GM12878 (cell line): ENCODE data around the gene BIRC5. TPM values are rescaled to one million over a fixed set of nuclear protein-coding genes. Genes with fewer than 3 reads are reported as not detected.
A peak's percentile ranks its signal among the peaks of the same experiment; 100 is the strongest.

Experiments
- ASH2L ChIP-seq: fragments of 300-600, 200-600 bp; sonication (generic); IDR thresholded peaks from 2 replicates; pipeline ENCODE4 v1.6.1; 2017; ENCODE audit warnings: low read depth, mild to moderate bottlenecking, borderline replicate concordance
- CREB1 ChIP-seq: IDR thresholded peaks from 2 replicates; pipeline ENCODE4 v1.6.1; 2012; ENCODE audit warnings: low read depth, mild to moderate bottlenecking, inconsistent platforms
- IKZF2 ChIP-seq, 2 experiments: fragments of 450-650 bp; IDR thresholded peaks; 2 replicates each; pipeline ENCODE4 v1.6.1; 2017; ENCODE audit warnings: mild to moderate bottlenecking in 2 of 2, moderate library complexity in 2 of 2
- MEF2A ChIP-seq: IDR thresholded peaks from 2 replicates; pipeline ENCODE4 v1.6.1; 2011; ENCODE audit warnings: low read depth, mild to moderate bottlenecking, low read length, moderate library complexity; ENCODE audit not compliant: insufficient read depth
- NFXL1 ChIP-seq: fragments of 450-650 bp; IDR thresholded peaks from 2 replicates; pipeline ENCODE4 v1.6.1; 2017; ENCODE audit warnings: antibody characterized with exemption, mild to moderate bottlenecking, borderline replicate concordance
- NFYB ChIP-seq: IDR thresholded peaks from 2 replicates; pipeline ENCODE4 v1.6.1; 2011; ENCODE audit warnings: low read depth, mild to moderate bottlenecking, low read length, improper control_type of control experiment, moderate library complexity; ENCODE audit not compliant: insufficient read depth
- PAX8 ChIP-seq: fragments of 450-650 bp; IDR thresholded peaks from 2 replicates; pipeline ENCODE4 v1.6.1; 2017; ENCODE audit warnings: mild to moderate bottlenecking, moderate library complexity
- PBX3 ChIP-seq: IDR thresholded peaks from 2 replicates; pipeline ENCODE4 v1.6.1; 2011; ENCODE audit warnings: mild to moderate bottlenecking, low read depth, low read length, moderate library complexity; ENCODE audit not compliant: insufficient replicate concordance
- RELA ChIP-seq: fragments of 450-650 bp; IDR thresholded peaks from 2 replicates; pipeline ENCODE4 v1.8.0; 2014; ENCODE audit warnings: borderline replicate concordance; ENCODE audit not compliant: partially characterized antibody
- RUNX3 ChIP-seq: IDR thresholded peaks from 2 replicates; pipeline ENCODE4 v1.6.1; 2012; ENCODE audit warnings: low read length, inconsistent platforms
- STAT3 ChIP-seq: IDR thresholded peaks from 2 replicates; pipeline ENCODE4 v1.6.1; 2011; ENCODE audit warnings: low read depth, low read length, improper control_type of control experiment
- SUZ12 ChIP-seq: fragments of 200-600 bp; sonication (generic); IDR thresholded peaks from one replicate; pipeline ENCODE4 v1.6.1; 2018; ENCODE audit warnings: antibody characterized with exemption, mild to moderate bottlenecking; ENCODE audit not compliant: unreplicated experiment
- ZBED1 ChIP-seq: IDR thresholded peaks from 2 replicates; pipeline ENCODE4 v1.6.1; 2016; ENCODE audit warnings: borderline replicate concordance
- ZNF687 ChIP-seq: fragments of 450-650 bp; IDR thresholded peaks from 2 replicates; pipeline ENCODE4 v1.6.1; 2017; ENCODE audit warnings: mild to moderate bottlenecking, moderate library complexity
- ZSCAN29 ChIP-seq: fragments of 450-650 bp; IDR thresholded peaks from 2 replicates; pipeline ENCODE4 v1.6.1; 2017; ENCODE audit warnings: mild to moderate bottlenecking, moderate library complexity
- polyA plus RNA-seq, 11 experiments: library from polyadenylated mRNA; depleted of rRNA in 4 of 11; unstranded in 6 of 11; stranded (reverse) in 5 of 11; fragments of >200 nt; fragmentation: Nextera tagmentation in 4 of 11; fragmentation: Illumina TruSeq in 1 of 11; extraction: Ambion mirVana in 4 of 11; extraction: Trizol in 1 of 11; gene quantifications; 1 replicate in 1 of 11; 2 replicates in 10 of 11; pipeline versions ENCODE4 v1.2.1 to v1.2.3, GENCODE V29; 2011 to 2016; ENCODE audit warnings: inconsistent platforms in 2 of 11, missing spikeins in 2 of 11, low read depth in 1 of 11
- total RNA-seq, 4 experiments: library from RNA; depleted of rRNA in 3 of 4; stranded (reverse); fragments of >200 nt in 3 of 4; fragmentation: Illumina TruSeq in 1 of 4; extraction: Trizol in 1 of 4; gene quantifications; 2 replicates each; pipeline versions ENCODE4 v1.2.1 to v1.2.3, GENCODE V29; 2013 to 2021
- TF ChIP-seq, protein P1 (sequence below): fragments of 450-650 bp; IDR thresholded peaks from 2 replicates; pipeline ENCODE4 v1.6.1; 2016; ENCODE audit warnings: mild to moderate bottlenecking
- TF ChIP-seq, protein P2 (sequence below): fragments of 450-650 bp; formaldehyde crosslinking; IDR thresholded peaks from 2 replicates; pipeline ENCODE4 v1.5.0; 2022; ENCODE audit warnings: mild to moderate bottlenecking, missing genetic modification characterization
- TF ChIP-seq, protein P3 (sequence below): fragments of 450-650 bp; IDR thresholded peaks from 2 replicates; pipeline ENCODE4 v1.6.1; 2018; ENCODE audit warnings: borderline replicate concordance, mild to moderate bottlenecking; ENCODE audit not compliant: partially characterized antibody

BIRC5 gene
- total and polyA plus RNA-seq, 10 of the 15 experiments (the other 5 are each of a cell fraction or from before 2014, with no cell fraction given): 41.0 to 175 (median 90.8) TPM

- TF ChIP-seq, protein P1, sequence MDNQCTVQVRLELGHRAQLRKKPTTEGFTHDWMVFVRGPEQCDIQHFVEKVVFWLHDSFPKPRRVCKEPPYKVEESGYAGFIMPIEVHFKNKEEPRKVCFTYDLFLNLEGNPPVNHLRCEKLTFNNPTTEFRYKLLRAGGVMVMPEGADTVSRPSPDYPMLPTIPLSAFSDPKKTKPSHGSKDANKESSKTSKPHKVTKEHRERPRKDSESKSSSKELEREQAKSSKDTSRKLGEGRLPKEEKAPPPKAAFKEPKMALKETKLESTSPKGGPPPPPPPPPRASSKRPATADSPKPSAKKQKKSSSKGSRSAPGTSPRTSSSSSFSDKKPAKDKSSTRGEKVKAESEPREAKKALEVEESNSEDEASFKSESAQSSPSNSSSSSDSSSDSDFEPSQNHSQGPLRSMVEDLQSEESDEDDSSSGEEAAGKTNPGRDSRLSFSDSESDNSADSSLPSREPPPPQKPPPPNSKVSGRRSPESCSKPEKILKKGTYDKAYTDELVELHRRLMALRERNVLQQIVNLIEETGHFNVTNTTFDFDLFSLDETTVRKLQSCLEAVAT: no peak
- TF ChIP-seq PAX8 (no peak), CREB1 (no peak), ZNF687 (peak; percentile 83), ZBED1 (no peak; the same call in 1 of the 2 replicates), PBX3 (no peak), NFXL1 (no peak), RELA (no peak), RUNX3 (peak; percentile 59), ZSCAN29 (no peak), MEF2A (no peak), STAT3 (no peak), SUZ12 (no peak), NFYB (no peak), IKZF2 (IDR thresholded peaks at IDR 0.05) (peak; percentile 61 to 73; a peak in 2 of 4 replicates), ASH2L (no peak)
- TF ChIP-seq, protein P2, sequence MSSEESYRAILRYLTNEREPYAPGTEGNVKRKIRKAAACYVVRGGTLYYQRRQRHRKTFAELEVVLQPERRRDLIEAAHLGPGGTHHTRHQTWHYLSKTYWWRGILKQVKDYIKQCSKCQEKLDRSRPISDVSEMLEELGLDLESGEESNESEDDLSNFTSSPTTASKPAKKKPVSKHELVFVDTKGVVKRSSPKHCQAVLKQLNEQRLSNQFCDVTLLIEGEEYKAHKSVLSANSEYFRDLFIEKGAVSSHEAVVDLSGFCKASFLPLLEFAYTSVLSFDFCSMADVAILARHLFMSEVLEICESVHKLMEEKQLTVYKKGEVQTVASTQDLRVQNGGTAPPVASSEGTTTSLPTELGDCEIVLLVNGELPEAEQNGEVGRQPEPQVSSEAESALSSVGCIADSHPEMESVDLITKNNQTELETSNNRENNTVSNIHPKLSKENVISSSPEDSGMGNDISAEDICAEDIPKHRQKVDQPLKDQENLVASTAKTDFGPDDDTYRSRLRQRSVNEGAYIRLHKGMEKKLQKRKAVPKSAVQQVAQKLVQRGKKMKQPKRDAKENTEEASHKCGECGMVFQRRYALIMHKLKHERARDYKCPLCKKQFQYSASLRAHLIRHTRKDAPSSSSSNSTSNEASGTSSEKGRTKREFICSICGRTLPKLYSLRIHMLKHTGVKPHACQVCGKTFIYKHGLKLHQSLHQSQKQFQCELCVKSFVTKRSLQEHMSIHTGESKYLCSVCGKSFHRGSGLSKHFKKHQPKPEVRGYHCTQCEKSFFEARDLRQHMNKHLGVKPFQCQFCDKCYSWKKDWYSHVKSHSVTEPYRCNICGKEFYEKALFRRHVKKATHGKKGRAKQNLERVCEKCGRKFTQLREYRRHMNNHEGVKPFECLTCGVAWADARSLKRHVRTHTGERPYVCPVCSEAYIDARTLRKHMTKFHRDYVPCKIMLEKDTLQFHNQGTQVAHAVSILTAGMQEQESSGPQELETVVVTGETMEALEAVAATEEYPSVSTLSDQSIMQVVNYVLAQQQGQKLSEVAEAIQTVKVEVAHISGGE (CRISPR knock-in tag): 0 out of 2 replicates have a peak, but pooled peaks have one; percentile 21
- TF ChIP-seq, protein P3, sequence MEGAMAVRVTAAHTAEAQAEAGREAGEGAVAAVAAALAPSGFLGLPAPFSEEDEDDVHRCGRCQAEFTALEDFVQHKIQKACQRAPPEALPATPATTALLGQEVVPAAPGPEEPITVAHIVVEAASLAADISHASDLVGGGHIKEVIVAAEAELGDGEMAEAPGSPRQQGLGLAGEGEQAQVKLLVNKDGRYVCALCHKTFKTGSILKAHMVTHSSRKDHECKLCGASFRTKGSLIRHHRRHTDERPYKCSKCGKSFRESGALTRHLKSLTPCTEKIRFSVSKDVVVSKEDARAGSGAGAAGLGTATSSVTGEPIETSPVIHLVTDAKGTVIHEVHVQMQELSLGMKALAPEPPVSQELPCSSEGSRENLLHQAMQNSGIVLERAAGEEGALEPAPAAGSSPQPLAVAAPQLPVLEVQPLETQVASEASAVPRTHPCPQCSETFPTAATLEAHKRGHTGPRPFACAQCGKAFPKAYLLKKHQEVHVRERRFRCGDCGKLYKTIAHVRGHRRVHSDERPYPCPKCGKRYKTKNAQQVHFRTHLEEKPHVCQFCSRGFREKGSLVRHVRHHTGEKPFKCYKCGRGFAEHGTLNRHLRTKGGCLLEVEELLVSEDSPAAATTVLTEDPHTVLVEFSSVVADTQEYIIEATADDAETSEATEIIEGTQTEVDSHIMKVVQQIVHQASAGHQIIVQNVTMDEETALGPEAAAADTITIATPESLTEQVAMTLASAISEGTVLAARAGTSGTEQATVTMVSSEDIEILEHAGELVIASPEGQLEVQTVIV: no peak
Observed at GRCh38 chr17:78174346-78174869, 39.6 kb upstream of the BIRC5 start (continued).
